ENCODE measurements around the gene GALNT9. TPM values are rescaled to one million over a fixed set of nuclear protein-coding genes. Genes with fewer than 3 reads are reported as not detected.

Gene GALNT9
- total and polyA plus RNA-seq, 9 donors = 0.12 to 21.9 (median 1.3) TPM; not detected in 1

DNA sequence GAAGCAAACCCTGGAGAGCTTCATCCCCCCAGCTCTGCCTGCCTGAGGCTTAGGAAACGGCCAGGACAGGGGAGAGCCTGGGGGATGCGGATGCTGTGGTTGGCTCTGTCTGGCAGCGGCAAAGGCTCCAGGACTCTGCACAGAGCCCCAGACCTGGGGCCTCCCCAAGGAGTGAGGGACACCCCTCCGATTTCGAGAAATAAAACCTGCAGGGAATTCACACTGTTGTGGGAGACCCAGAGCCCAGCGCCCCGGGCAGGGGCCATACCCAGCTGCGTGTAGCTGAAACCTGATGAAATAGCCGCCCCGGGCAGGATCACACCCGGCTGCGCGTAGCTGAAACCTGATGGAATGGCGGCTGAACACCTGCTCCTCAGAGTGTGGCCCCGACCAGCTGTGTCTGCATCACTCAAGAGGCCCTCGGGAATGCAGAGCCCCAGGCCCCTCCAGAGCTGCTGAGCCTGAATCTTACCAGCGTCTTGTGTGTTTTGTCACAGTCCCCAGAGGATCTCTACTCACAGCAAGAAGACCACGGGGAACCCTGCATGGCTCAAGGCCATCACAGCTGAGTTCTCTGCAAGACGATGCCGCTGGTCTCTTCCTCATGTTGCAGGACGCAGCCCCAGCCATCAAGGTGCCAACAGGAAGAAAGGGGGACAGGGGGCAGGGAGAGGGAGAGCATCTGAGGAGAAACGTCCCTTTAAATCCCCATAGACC lies 46.5 kb upstream of the GALNT9 start:
- no peaks in the 10 kb centered on the region for H3K9me3 ChIP-seq
- H3K4me3 ChIP-seq = no peak overlapping the region
- H3K27ac ChIP-seq = no peak overlapping the region
- WGBS, 3 donors = 38 to 46% (median 43%) methylated on average over 22 of the region's 22 CpGs
- TF ChIP-seq, protein P1, sequence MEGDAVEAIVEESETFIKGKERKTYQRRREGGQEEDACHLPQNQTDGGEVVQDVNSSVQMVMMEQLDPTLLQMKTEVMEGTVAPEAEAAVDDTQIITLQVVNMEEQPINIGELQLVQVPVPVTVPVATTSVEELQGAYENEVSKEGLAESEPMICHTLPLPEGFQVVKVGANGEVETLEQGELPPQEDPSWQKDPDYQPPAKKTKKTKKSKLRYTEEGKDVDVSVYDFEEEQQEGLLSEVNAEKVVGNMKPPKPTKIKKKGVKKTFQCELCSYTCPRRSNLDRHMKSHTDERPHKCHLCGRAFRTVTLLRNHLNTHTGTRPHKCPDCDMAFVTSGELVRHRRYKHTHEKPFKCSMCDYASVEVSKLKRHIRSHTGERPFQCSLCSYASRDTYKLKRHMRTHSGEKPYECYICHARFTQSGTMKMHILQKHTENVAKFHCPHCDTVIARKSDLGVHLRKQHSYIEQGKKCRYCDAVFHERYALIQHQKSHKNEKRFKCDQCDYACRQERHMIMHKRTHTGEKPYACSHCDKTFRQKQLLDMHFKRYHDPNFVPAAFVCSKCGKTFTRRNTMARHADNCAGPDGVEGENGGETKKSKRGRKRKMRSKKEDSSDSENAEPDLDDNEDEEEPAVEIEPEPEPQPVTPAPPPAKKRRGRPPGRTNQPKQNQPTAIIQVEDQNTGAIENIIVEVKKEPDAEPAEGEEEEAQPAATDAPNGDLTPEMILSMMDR (IDR thresholded peaks at IDR 0.05) = no peak
- no peak for TF ChIP-seq EP300 (IDR thresholded peaks at IDR 0.05)
- TF ChIP-seq POLR2A (IDR thresholded peaks at IDR 0.05) = no peak
- DNase-seq = peak in 2 of 5 donors; percentile 3 to 4
- H3K27me3 ChIP-seq = no peaks in the 10 kb centered on the region
- intact Hi-C loops (cut with DNase I) = no loop called here
- H3K4me1 ChIP-seq (ENCODE audit: insufficient read depth) = no peaks in the 10 kb centered on the region
- H3K36me3 ChIP-seq = no peaks in the 10 kb centered on the region

DNA sequence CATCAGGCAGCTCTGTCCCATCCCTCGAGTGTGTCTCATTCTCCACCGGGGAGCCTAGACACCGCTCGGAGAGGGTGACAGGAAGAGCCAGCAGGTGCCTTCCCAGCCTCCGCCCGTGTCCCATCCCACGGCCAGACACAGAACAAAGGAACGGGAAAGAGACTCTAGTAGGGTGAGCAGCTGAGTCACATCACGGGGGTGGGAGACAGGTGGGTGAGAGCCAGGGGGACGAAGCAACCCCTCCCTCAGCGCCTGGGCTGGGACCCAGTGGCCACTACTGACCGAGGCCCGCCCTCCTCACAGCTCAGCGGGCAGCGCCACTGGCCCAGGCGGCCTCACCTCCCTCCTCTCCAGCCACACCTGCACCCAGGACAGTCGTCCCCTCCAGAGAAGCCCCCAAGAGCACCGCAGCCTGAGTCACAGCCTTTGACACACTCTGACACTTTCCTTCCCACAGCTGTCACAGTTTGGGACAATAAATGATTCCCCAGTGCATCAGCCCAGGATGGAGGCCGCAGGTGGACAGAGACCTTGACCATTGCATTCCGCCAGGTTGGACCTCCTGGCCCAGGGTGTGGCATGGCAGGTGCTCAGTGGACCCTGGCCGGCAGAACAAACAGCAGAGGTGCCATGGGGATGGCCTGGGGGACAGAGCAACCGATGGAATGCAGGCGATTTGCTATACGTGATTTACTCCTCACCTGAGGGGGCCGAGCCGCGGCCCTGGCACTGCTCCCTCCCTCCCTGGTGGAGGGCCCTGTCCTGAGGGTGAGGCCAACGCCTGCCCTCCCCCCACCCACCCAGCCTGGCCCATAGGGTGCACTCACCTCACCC lies 45.4 kb upstream of the GALNT9 start:
- peaks cover 0 to 6% of the 10 kb centered on the region in 2 donors for H3K9me3 ChIP-seq
- TF ChIP-seq EP300 (IDR thresholded peaks at IDR 0.05) (no peak), POLR2A (IDR thresholded peaks at IDR 0.05) (no peak)
- TF ChIP-seq, protein P1 (IDR thresholded peaks at IDR 0.05) = no peak
- intact Hi-C loops (cut with DNase I) = no loop called here
- no peaks in the 10 kb centered on the region for H3K4me1 ChIP-seq (ENCODE audit: insufficient read depth)
- WGBS, 3 donors = 65 to 79% (median 75%) methylated on average over 28 of the region's 28 CpGs
- H3K4me3 ChIP-seq = no peak overlapping the region
- H3K27me3 ChIP-seq = no peaks in the 10 kb centered on the region
- H3K27ac ChIP-seq = no peak overlapping the region
- H3K36me3 ChIP-seq = no peaks in the 10 kb centered on the region
- DNase-seq = peak in 1 of 5 donors; percentile 3

DNA sequence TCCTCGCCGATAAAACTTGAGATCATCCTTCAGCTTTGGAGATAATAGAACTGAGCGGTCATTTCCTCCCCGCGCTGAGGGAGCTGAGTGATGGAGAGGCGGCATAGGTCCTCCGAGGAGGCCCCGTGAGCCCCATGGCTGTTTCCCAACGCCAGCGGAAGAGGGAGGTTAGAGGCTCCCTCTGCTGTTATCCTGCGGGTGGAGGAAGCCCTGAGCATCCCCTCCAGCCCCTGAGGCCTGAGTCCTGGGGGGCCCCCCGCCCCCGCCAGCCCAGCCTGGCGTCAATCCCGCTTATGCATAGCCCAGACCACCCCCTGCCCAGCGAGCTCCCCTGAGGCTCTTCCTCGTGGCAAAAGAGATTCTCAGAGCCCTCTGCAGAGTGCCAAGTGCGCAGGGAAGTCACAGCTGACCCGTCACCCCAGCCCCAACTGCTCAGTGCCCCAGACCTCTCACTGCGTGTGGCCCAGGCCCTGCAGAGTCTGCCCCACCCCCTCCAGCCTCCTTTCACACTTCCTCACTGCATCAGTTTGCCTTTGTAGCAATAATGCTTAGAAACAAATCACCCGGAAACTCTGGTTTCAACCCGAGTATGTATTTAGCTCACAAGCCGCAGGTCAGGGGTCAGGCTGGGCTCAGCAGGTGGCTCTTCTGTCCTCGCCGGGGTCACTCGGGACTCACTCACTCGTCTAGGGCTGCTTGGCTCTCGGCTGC lies 44.7 kb upstream of the GALNT9 start:
- Histone ChIP-seq H3K9me3 (peaks cover 0 to 6% of the 10 kb centered on the region in 2 donors), H3K27ac (no peak overlapping the region), H3K4me1 (ENCODE audit: insufficient read depth) (no peaks in the 10 kb centered on the region), H3K4me3 (no peak overlapping the region), H3K27me3 (no peaks in the 10 kb centered on the region), H3K36me3 (no peaks in the 10 kb centered on the region)
- DNase-seq = peak in 2 of 5 donors; percentile 8 to 29
- WGBS, 3 donors = 19 to 25% (median 19%) methylated on average over 26 to 28 of the region's 28 CpGs
- intact Hi-C loops (cut with DNase I) = no loop called here
- no peak for TF ChIP-seq EP300 (IDR thresholded peaks at IDR 0.05)
- TF ChIP-seq, protein P1 (IDR thresholded peaks at IDR 0.05) = no peak
- no peak for TF ChIP-seq POLR2A (IDR thresholded peaks at IDR 0.05)

DNA sequence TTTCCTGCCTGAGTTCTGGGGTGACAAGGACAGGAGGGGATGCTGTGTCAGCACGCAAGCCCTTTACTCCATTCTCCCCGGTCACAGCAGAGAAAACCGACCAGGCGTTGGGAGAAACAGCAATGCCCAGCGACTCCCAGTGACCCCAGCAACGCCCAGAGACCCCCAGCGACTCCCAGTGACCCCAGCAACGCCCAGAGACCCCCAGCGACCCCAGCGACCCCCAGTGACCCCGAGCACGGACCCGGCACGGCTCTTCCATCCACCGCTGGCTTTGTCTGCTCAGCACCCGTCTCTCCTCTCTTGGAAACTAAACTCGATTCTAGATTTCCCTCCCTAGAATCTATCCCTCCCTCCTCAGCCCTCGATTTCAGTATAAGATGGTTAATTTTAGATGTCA lies 38.5 kb upstream of the GALNT9 start:
- H3K4me3 ChIP-seq = no peak overlapping the region
- peak in 1 of 5 donors; percentile 12 for DNase-seq
- TF ChIP-seq, protein P1 (IDR thresholded peaks at IDR 0.05) = no peak
- TF ChIP-seq POLR2A (IDR thresholded peaks at IDR 0.05) = no peak
- no peaks in the 10 kb centered on the region for H3K36me3 ChIP-seq
- H3K4me1 ChIP-seq (ENCODE audit: insufficient read depth) = no peaks in the 10 kb centered on the region
- 47 to 52% (median 50%) methylated on average over 17 to 18 of the region's 18 CpGs for WGBS, 3 donors
- H3K27me3 ChIP-seq = no peaks in the 10 kb centered on the region
- intact Hi-C loops (cut with DNase I) = no loop called here
- peaks cover 0 to 6% of the 10 kb centered on the region in 2 donors for H3K9me3 ChIP-seq
- H3K27ac ChIP-seq = no peak overlapping the region

Data from ovary (tissue), 9 donors.